Stimulated activated CD4-positive, alpha-beta T cell treated with anti-CD3 and anti-CD28 coated beads, TNF-alpha, amount 100 ng/mL, for 24 hours (primary cell): ENCODE measurements around the gene PRKN.

ENCODE experiments used
- DNase-seq, 3 experiments: peaks; one replicate each; pipeline ENCODE4 v3.0.0-alpha.2; 2020; ENCODE audit warnings: low read depth in 3 of 3

PRKN gene

DNA sequence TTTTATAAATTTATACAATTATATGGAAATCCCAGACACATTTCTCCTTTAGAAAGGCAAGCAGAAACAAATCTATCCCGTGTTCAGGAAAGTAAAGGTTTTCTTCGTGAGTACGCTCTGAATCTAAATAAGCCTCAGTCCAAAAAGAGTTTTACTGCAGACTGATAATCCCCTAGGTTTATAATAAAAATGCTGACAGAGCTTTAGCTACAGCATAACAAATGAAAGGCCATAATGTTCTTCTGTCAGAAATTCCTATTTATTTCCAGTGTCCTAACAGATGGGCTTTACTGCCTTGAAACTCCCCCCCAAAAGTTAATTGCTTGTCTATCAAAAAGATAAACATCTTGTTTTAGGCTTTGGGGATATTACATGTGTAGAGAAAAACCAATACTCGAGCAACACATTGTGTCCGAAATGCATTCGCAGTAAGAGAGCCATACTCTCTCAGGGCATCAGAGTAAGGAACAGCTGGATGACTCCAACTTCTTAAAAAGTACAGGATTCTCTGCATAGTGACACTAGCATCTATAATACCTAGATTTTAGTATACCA is 109.0 kb downstream of the PRKN start:
- DNase-seq: no peak

DNA sequence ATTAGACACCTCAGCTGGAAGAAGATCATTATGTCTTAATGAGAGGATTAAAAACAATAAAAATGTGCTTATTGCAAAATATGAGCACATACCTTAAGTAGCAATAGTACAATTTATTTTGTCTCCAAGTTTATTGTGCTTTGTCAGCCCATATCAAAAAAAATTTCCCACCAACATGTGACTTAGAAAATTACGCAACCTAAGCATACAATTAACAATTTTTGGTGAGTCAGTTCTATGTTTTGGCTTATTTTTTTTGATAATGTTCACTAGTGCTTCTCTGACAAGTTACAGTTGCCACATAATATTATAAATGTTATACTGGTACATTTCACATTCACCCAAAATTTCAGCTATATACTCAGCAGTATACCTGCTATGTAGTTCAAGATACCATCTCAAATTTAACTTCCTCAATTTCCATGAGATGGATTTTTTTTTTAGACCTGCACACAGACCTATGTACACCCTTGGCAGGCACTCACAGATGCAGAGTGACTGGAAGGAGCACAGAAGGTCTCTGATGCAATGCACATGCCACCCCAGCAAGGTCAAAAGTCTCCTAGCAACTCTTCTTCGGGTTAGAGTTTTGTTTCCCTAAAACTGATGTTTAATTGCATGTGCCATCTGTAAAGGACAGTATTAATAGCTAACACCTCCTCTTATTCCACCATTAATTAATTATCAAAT is 112.4 kb downstream of the PRKN start:
- no peak for DNase-seq

DNA sequence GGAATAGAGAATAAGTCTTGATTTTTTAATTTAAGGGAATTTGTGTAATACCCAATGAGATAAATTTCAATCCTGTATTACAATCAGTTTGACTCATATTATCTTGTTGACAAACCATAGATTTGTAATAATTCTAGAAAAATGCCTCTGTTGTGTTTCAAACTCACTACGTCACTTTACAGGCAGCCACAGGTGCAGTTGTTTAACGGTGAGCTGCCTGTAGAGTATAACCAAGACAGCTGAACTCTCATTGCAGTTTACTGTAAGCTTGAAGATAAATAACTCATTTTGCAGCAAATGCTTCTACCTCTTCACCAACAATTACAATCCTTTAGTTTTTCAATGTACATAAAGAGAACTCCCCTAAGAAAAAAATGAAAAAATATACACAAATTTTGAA is 114.3 kb downstream of the PRKN start:
- DNase-seq: no peak

- no peak for DNase-seq
These were observed 115.0 kb downstream of the PRKN start for GRCh38 chr6:162612613-162613012.

DNA sequence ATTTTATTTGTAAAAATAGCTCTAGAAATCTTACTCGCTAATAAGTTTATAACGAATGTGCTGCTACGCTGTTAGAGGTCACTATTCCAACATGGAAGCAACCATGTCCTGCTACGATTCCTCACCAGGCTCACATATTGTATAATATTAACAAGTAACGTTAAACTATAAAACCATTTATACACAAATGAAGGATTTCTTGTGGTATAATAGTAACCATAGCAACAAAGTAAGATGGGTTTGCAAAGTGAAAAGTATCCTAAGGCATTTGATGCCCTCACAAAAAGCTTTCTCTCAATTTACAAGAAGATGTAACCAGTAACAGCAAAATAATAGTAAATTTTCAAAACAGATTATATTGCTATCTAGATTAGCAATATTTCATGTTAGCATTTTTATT is 117.2 kb downstream of the PRKN start:
- DNase-seq: no peak

GRCh38 chr6:162605881-162606280 is 121.7 kb downstream of the PRKN start:
- DNase-seq: no peak

DNA sequence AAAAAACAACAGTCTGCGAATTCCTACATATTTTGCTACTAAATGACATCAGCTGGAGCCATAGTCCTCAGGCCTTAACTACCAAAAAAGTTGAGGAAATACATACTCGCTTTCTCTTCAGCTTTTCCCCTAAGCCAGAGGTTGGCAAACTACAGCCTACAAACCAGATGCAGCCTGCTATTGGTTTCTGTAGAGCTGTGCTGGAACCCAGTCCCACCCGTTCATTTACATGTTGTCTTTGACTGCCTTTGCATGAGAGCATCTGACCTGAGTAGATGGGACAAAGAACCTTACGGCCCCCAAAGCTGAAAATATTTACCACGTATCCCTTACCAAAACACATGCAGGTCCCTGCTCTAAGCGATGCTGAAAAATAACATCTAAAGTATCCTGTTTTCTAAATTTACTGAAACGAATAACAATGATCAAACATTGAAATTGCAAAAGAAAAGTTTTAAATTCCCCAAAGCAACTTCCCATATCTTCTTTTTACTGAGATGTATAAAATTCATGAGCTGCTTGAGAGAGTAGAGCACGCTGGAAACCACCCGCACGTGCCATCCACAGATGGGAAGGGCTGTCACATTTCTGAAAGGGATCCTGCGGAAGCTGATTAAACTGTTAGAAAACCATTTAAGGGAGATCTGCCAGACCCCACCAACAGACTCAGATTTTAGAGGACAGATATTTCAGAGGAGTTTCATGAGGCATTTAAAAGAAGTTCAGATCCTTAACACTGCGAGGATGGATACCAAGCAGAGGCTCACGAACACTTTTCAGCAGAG is 124.1 kb downstream of the PRKN start:
- no peak for DNase-seq

- no peak for DNase-seq
These were observed 124.8 kb downstream of the PRKN start for GRCh38 chr6:162602759-162603158.

DNA sequence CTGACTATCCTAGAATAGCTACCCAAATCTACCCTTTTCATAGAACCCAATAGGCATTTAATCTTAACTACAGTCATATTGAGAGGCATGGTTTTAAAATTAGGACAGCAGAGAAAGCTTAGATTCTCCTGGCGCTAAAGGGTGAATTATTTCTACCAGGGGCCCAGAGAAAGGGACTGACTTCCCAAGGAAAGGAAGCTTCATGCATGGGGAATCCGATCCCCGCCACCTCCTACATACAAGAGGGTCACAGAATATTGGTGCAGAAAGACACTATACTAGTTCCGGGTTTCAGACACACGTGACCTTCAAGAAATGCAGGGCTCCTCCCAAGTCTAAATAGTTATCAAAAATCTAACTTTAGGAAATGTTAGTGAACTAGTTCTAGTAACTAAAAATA is 130.9 kb downstream of the PRKN start:
- no peak for DNase-seq

DNA sequence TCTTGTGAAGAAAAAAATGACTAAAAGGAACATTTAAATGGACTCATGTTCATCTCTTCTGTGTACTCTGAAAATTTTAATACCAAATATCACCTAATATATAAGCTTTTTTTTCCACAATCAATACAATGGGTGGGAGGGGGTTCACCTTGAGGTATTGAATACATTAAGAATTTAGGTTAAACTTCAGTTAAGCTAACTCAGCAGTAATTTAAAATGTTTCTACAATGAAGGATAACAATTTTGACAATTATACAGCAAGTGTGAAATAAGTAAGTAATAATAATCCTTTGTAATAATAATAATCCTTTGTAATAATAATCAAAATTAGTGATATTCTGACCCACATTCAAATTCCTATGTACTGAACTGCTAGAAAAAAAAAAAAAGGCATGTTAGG is 136.0 kb downstream of the PRKN start:
- no peak for DNase-seq

DNA sequence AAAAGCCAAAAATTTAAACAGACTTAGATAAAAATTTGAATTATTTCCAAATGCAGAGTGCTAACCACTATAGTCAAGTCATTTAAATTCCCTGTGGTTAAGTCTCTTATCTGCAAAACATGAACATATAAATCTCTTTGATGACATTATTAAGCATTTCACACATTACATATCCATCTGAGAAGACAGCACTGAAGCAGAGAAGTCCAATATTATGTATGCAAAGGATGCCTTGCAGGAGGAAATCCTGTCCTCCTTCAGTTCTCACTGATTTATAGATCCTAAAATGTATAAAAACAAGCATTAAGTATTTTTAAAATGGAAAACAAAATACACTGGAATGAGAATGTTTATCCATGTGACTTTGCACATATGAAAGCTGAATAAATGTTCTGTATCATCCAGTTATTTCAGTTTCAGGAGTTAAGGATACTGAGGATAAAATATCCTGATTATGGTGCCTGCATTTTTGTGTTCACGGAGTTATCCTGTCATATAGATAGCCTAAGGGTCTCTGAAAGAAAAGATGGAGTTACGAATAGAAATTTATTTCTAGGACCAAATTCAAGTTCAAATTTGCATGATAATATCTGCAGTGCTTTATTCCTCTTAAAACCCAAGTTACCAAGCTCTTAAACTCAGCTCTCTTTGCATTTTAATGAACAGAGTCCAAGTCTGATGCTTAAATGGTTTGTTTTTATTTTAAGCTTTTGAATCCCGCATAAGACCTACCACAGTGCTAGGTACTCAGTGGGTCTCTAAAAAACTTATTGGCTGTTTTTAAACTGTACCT is 145.4 kb downstream of the PRKN start:
- DNase-seq: no peak

DNA sequence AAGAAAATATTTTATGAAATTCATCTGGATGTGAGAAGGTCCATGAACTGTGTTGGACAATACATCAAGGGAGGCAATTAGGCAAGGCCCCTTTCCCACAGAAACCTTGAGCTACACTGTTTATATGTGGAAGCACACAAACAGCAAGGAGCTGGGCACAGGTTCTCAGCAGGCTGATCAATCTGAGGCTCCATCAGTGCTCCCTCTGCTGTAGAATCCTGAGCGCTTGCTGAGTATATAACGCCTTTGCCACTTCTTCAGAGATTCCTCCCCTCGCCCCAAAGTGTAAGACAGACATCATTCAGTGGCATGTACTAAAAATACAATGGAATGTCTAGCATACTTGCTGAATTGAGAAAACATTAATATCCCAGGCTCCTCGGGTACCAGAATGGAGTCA is 146.9 kb downstream of the PRKN start:
- DNase-seq: no peak

DNA sequence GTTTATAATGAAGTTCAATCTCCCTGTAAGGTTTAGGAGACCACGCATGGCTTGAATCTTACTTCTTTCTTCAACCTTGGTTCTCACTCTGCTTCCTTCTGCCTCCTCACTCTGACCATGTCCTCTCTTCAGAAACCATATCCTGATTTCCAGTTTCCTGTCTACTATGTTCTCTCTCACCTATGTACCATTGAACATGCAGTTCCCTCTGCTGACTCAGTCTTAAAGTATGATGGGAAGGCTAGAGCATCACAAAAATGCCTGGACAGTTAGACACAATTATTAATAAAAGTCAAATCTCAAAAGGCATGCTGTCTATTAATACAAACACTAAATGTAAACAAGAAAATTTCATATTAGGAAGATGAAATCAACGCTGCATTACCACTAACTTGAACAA is 151.6 kb downstream of the PRKN start:
- DNase-seq: no peak

GRCh38 chr6:162572240-162572639 is 155.3 kb downstream of the PRKN start:
- no peak for DNase-seq

GRCh38 chr6:162568266-162568665 is 159.3 kb downstream of the PRKN start:
- no peak for DNase-seq

GRCh38 chr6:162562041-162562440 is 165.5 kb downstream of the PRKN start:
- no peak for DNase-seq

- DNase-seq: no peak
These were observed 166.7 kb downstream of the PRKN start for GRCh38 chr6:162560891-162561290.

DNA sequence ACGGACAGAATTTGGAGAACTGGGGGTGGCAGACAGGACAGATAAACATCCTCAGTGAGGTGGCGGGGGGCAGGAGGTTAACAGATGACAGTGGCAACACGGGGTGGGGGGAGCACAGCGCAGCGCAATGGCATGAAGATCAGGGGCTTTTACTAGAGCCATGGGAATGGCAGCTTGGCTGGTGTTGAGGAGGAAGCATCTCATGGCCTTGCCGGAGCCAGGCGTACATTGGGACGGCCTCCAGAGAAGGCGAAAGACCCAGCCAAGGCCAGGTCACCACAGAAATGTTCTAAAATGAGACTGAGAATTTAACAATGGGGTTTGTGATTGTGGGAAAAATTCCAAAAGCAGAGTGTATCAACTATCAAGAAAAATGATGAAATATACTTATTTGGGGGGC is 173.0 kb downstream of the PRKN start:
- DNase-seq: no peak

GRCh38 chr6:162546905-162547304 is 180.7 kb downstream of the PRKN start:
- DNase-seq: no peak

- DNase-seq: no peak
These were observed 184.3 kb downstream of the PRKN start for GRCh38 chr6:162543221-162543620.

DNA sequence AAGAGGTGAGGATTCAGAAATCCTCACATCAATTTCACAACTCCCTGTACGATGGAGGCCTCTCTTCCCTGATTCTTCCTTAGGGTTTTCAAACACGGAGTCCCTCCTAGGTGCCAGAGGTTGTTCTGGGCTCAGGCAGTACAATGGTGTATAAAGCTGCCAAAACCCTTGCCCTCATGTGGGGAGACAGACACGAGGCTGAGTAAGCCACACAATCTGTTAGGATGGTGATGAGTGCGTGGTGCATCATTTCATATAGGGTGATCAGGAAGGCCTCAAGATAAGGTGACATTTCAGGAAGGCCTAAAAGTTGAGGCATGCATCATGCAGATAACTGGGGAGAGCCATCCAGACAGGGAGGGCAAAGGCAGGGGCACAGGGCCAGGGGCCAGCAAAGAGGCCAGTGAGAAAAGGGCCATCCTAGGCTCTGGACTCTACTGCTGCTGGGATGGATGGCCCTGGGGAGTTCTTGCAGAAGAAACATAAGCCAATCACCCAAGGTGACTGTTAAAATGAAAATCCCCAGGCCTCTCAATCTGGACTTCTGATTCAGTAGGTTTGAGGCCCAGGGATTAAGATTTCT is 186.5 kb downstream of the PRKN start:
- DNase-seq: no peak

DNA sequence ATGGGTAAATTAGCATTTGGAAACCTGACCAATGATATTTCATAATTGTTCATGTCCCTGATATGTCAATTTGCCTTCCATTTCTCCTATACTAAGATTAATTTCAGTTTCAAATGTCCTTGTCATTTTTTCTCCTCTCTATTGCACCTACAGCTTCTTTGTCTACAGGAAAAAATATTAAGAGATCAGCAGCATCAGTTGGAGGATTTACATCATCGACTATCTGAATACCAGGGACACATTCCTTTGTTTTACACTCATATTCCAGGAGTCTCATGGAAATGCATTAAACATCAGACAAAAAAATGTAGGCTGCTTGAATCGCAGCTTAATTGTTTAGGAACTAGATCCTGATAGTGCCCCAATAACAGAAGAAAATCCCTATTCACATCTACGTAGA is 188.2 kb downstream of the PRKN start:
- DNase-seq: no peak
